CMK (cell line): ENCODE measurements around the gene CNKSR3.
"Not testable (repeated sequence)": the region's sequence is repeated elsewhere in the genome, so short reads cannot be mapped to it uniquely, and the experiment has no call there.

Experiments
- DNase-seq: peaks from one replicate; pipeline ENCODE4 v3.0.0-alpha.2; 2010; ENCODE audit warnings: low read depth

CNKSR3 gene

GRCh38 chr6:154510144-154510905 lies at the start of gene CNKSR3:
CNKSR3 (minus strand) TSS chr6:154510685; CDS start chr6:154510114, 571 bp downstream.
- DNase-seq: peak; percentile 41

DNA sequence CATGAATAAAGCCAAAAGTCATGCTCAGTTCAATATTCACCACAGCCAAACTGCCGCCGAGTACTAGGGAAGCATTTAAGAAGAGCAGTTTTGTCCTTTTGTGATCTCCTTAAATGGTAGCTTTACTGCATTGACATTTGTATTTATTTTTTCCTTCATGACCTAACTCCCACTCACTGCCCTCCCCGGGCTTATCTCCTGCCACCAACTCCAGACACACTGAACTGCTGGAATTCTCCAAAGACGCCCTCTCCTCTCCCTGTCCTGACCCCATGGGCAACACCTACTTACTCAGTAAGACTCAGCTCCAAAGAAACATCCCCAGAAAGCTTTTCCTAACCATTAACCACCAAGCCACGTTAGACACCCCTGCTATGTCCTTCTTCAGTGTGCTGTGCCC lies 48.5 kb upstream of the CNKSR3 start:
- DNase-seq: no peak

DNA sequence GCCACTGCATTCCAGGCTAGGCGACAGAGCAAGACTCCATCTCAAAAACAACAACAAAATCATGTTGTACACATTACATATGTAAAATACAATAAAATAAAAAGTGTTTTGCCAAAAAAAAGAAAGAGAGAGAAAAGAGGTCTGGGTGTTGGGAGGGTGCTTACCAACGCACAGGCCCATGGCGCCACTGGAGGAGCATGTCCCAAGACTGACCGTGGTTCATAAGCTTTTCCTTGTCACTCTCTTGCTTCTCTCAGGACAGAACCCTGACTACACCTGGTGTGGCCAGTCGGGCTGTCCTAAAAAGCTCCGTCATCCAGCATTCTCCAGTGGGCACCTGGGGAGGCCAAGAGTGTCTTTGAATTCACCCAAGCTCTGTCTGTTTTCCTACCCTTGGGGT lies 48.0 kb upstream of the CNKSR3 start:
- no peak for DNase-seq

GRCh38 chr6:154555073-154555677 lies 44.7 kb upstream of the CNKSR3 start:
- no peak for DNase-seq

DNA sequence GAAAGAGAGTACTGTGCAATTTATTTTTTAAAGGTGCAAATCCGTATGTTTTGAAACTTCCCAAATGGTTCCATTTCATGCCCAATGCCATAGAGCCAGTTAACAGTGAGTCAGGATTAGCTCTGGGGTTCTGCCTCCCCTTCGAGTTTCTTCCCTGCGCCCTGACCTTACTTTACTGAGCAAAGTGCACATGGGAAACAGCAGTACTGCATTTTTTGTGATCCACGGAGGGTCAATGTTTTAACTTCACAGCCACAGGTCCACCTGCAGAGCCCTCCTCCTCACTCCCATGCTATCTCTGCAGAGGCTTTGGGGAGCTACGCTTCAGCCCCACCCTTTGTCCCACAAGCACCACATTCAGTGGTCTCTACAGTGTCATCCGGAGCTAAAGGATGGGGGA lies 44.0 kb upstream of the CNKSR3 start:
- DNase-seq: no peak

- no peak for DNase-seq
Observed at GRCh38 chr6:154550779-154551178, 40.3 kb upstream of the CNKSR3 start.

DNA sequence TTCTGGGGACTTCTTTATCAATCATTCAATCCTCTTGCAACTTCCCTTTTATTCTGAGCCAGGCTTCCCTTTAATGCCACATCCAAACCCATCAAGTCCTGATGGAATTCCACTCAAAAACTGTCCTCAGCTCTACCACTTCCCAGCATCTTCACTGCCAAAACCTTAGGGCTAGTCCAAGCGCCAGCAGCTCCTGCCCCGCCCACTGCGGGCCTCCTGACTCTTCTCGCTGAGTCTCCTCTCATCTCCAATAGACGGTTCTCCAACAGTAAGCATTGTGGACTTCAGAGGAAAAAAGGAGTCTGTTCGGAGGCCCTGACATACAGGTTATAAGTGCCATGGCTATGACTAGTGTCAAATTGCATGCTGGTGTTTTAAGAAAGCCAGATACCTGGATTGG lies 38.7 kb upstream of the CNKSR3 start:
- DNase-seq: no peak

- DNase-seq: no peak
Observed at GRCh38 chr6:154548130-154548830, 37.8 kb upstream of the CNKSR3 start.

- no peak for DNase-seq
Observed at GRCh38 chr6:154543628-154544027, 33.1 kb upstream of the CNKSR3 start.

DNA sequence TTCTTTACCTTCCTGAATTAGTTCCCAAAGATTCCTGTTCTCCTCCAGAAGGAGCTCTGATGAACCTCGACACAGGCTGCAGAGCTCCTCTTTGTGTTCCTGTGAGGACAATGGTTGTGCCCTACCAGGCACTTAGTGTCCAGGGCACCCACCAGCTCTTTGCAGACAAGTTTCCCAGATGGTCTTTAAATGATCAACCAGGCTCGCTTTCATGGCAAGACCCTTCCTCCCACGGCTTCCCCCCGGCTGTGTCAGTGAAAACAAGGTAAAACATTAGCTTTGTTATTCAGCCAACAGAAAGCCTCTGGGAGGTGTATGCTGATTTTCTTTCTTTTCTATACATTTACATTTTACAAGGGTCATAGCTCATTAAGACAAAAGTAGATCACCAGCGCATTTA lies 32.3 kb upstream of the CNKSR3 start:
- DNase-seq: no peak

- DNase-seq: not testable (repeated sequence)
Observed at GRCh38 chr6:154541837-154542236, 31.4 kb upstream of the CNKSR3 start.

DNA sequence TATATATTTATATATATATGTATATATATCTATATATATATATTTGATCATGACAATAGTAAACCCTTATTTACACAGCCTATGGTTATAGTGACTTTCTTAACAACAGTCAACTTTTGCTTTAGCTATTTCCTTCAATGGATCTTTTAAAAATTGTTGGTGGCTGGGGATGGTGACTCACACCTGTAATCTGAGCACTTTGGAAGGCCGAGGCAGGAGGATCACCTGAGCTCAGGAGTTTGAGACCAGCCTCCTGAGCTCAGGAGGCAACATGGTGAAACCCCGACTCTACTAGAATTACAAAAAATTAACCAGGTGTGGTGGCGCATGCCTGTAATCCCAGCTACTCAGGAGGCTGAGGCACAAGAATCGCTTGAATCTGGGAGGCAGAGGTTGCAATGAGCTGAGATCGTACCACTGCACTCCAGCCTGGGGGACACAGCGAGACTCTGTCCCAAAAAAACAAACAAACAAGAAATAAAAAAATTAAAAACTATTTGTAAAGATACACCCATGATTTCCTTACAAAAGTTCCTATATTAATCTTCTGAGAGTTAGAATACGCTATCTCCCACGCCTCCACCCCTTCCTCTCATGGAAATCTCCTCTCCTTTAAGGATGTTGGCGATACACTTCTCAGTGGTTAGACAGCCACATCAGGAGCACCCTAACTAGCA lies 29.2 kb upstream of the CNKSR3 start:
- no peak for DNase-seq

DNA sequence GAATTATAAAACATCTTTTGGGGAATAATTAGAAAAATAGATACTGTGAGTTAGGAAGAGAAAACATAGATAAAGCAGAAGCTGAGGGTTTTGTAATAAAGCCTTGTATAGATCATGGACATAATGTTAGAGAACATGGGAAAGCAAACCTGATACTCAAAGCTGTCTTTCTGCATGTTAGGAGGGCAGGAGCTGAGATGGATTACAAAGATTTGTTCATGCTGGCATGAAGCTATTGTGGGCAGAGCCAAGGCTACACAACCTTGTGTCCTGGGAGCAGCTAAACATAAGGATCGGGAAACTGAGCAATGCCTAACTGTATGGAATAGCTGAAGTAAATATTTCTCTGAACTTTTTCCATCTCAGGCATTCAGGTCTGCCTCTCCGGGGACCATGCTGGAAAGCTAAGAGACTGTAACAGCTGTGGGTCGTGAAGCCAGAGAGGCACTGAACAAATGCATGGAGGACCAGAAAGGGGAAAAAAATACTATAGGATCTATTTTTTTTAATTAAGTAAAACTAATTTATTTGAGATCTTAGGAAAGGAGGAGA lies 28.2 kb upstream of the CNKSR3 start:
- DNase-seq: no peak

DNA sequence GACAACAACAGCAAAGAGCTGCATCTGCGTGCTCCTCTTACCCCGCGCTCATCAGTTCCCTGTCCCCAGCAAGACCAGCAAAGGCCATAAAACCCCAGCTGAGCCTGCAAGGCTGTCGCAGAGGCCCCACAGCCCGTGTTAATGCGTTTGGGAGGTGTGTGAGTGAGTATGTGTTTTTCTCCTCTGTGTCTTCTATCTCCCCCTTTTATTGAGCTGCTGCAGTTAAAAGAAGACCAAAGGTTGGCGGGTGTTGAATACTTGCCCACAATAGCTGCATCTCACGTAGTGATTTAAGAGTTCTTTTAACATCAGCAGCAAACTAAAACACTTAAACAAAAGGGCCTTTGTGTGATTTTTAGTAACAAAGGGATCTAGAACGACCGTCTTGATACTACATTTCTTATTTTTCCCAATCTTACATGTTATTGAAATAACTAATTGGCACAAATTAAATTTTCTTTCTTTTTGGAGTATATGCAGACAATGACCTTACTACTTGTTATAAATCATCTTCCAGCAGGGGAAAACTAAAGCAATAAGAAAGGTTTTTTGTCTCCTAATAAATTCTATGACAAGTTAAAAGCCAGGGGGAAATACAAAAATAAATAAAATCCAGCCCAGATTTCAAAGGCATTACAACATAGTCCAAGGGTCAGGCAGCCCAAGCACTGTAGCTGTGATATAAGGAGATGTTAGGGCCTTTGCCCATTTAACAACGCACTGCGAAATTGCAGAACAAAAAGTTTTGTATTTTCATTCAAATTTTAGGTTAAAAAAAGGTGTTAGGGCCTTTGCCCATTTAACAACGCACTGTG lies 27.2 kb upstream of the CNKSR3 start:
- no peak for DNase-seq

DNA sequence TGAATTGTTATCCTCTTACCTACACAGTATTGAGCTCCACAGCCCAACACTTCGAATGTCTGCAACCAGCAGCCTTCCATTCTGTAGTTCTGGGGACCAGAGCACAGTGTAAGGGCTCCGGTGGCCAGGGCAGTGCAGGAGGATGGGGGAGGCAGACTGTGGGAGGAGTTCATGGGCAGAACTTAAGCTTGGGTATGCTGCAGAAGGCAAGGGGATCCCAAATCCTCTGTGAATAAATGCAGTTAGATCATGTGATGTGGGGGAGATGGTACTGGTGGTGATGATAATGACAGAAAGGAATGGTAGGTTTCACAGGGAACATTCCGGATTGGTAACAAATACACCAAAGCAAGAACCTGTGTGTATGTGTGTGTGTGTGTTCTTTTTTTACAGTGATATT lies 26.5 kb upstream of the CNKSR3 start:
- DNase-seq: no peak

DNA sequence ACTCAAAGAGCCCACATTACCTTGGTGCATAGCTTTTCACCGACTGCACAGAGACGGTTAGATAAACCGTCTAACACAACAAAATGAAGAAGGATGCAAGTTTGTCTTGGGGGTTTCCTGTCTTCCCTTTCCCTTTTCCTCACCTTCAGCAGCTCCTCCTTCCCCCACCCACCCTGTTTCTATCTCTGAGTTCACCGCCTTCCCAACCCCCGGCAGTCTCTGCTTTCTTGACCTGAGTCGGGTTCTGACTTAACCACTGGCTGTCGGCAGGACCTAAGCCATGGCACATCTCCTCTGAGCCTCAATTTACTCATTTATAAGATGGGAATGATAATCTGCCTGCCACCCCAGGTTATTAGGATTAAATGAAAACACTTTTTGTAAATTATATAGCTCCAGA lies 25.8 kb upstream of the CNKSR3 start:
- DNase-seq: no peak

- DNase-seq: no peak
Observed at GRCh38 chr6:154535851-154536250, 25.4 kb upstream of the CNKSR3 start.

DNA sequence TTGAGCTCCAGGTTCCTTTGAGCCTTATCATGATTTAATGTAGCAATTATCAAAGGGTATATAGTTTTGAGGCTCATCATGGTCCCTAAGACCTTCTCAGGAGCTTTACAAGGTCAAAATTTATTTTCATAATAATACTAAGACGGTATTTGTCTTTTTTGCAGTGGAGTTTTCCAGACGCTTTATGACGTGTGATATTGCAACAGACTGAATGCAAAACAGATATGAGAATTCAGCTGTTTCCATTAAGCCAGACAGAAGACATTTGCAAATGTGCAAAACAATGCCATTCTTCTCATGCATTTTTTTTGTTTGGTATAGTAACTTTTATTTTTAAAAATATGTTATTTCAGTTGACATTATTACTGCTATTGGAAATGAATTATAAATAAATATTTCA lies 24.7 kb upstream of the CNKSR3 start:
- DNase-seq: no peak

DNA sequence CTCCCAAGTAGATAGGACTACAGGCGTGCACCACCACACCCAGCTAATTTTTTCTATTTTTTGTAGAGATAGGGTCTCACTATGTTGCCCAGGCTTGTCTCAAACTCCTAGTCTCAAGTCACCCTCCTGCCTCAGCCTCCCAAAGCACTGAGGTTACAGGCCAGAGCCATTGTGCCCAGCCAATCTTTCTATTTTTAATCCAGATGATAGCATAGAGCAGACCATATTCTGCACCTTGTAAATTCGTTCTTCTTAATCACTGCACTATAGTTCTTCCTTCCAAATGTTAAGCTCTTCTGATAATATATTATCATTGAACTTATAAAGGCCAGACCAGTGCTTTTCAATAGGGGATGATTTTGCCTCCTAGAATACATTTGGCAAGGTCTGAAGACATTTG lies 24.0 kb upstream of the CNKSR3 start:
- no peak for DNase-seq

DNA sequence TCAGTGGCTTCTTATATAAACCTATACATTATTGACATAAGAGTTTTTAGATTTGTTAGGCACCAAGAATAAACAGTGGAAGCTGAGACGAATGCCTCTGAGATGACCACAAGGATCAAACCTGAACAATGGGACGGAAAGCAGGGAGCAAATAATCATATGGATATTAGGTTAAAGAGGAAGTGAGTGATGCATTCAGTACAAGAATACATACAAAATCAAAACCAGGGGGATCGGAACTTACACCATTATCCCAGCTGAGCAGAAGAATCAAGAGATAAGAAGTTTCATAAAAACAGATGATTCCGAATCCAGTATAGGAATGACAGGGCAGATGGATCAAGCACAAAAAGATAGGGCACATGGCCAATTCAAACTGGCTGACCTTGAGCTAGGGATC lies 21.9 kb upstream of the CNKSR3 start:
- DNase-seq: no peak

DNA sequence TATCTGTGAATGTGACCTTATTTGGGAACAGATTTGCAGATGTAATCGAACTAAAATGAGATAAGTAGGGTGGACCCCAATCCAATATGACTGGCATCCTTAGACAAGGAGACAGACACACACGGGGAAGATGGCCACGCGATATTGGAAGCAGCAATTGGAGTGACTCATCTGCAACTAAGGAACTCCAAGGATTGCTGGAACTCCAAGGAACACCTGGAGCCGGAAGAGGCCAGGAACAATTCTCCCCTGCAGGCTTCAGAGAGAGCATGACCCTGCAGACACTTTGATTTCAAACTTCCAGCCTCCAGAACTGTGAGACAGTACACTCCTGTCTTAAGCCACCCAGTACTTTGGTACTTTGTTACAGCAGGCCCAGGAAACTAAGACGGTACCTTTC lies 19.5 kb upstream of the CNKSR3 start:
- DNase-seq: no peak
